ENCODE data around the gene PJA1. TPM values are rescaled to one million over a fixed set of nuclear protein-coding genes. Genes with fewer than 3 reads are reported as not detected.

The PJA1 gene
- total RNA-seq, 1 experiment from 2014 or later = 32.1 TPM

DNA sequence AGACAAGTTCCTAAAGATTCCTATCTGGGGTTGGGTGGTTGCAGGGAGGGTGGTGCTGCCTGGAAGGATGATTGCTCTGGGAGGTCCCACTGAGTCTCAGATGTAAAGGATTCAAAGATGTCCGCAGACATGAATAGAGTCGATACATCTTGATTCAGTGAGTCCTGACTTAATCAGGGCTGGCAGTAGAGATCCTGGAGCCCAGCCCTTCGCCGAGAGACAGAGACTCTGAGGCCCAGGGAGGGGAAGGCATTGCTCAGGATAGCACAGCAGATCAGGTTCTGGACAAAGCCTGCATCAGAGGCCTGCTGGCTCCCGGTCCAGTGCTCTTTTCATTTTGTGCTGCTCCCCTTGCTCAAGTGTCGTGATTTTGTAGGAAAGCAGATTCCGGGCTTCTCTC lies 21.7 kb downstream of the PJA1 start:
- DNase-seq (ENCODE audit: low spot score) = no peak

GRCh38 chrX:69142788-69143469 lies 22.3 kb downstream of the PJA1 start:
- no peak for DNase-seq (ENCODE audit: low spot score)

DNA sequence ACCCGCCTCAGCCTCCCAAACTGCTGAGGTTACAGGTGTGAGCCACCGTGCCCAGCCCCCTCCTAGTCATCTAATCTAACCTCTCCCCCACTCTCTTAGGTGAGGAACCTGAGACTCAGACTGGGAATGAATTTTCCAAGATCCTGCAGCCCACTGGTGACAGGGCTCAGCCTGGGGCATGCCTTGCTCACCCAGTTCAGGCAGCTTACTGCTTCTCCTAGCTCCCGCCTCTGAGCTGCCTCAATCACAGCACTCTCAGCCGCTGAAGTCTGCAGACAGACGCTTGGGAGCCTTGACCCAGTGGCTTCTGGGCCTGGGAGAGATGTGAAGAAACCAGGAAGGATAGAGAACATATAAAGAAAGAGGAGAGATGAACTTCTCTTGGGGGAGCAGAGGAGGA lies 24.4 kb downstream of the PJA1 start:
- no peak for DNase-seq (ENCODE audit: low spot score)

DNA sequence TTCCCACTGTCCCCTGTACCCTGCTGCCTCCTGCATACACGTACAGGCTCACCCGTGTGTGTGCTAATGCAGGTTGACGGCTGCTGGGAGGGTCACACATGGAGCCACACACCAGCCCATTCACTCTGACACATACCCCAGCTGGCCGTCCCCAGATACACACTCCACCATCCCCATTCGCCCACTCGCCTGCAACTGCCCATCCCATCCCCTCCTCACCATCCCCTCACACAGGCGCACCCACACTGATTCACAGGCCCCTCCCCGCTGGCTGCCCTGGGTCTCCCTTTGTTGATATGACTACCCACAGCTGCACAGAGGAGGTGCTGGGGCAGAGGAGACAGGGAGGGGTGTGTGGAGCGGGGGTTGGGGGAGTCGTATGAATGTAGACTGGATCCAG lies 25.7 kb downstream of the PJA1 start:
- DNase-seq (ENCODE audit: low spot score) = no peak

DNA sequence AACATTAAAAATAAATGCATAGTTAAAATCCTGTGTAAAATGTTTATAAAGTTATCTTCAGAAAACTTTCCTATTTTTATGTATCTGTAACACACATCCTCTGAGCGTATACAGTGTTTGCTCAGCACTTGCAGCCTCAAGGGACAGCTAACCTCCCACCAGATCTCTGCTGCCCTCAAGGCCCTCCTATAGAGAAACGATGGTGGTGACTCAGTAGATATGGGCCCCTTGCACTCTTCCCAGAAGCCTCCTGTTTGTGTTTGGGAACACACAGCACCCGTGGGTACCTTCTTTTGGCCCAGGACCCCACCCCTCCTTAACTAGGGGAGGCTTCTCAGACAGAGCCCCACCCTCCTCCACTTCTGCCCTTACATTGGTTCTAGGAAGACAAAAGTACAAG lies 26.7 kb downstream of the PJA1 start:
- no peak for DNase-seq (ENCODE audit: low spot score)

DNA sequence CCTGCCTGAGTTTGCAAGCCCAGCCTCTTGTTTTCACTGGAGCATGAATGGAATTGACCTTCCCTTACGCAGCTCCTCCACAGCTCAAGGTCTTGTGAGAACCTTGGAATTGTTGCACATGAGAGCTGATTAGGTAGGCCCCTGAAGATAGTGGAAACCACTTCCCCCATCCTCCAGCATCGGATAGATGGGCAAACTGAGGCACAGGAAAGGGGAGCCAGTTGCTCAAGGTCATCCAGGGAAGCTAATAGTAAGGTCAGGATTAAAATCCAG lies 27.2 kb downstream of the PJA1 start:
- DNase-seq (ENCODE audit: low spot score) = no peak

DNA sequence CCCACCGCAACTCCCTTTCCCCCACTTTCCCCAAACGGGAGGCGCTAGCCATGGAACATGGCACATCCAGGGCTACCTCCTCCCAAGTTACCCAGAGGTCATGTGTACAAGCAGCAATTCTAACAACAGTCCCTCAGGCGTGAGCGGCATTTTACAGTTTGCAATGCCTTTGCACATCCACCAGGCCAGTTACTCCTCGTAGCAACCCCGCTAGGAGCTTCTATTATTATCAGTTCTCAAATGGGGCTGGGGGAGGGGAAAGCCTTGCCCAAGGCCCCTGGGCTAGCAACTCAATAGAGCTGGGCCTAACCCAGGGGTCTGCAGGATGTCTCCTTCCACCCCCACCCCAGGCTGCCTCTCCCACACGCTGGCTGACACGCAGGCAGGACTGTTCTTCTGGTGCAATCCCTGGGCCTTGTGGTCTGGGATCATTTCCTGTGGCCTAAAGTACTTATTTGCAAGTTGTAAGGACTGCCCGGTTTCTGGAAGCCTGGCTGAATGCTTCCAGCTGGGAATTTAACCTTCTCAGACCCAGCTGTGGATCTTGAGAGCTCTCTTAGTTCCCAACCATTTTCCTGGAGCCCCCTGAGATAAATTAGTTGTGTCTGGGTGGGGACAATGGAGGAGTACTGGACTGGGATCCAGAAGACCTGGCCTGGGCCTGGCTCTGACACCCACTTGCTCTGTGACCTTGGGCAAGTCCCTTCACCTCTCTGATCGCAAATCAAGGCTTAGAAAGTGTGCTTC lies 27.7 kb downstream of the PJA1 start:
- DNase-seq (ENCODE audit: low spot score) = no peak

- DNase-seq (ENCODE audit: low spot score) = no peak
Observed at GRCh38 chrX:69136546-69137331, 28.5 kb downstream of the PJA1 start.

DNA sequence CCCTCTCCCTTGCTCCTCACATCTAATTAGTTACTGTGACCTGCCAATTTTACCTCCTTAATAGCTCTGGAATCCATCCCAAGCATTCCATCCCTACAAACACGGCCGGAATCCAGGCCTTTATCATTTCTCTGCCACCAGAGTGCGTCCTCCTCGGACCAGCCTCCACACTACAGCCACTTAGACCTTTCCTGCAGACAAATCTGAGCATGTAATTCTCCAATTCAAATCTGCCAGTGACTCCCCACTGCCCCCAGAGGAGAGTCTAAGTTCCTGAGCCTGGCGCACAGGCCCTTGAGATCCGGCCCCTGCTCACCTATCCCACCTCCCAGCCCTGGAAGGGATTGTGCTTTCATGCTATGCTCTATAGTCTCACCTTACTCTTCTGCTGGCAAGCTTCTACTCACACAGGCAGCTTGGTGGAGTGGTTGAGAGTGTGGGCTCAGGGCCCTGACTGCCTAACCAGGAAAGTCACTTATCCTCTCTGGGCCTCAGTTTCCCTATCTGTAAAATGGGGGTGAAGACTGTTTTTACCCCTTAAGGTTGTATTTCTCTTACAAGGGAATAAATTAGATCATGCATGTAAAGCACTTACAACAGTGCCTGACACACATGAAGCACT lies 31.2 kb downstream of the PJA1 start:
- peak; percentile 57 for DNase-seq (ENCODE audit: low spot score)

- no peak for DNase-seq (ENCODE audit: low spot score)
Observed at GRCh38 chrX:69131886-69132285, 33.4 kb downstream of the PJA1 start.

DNA sequence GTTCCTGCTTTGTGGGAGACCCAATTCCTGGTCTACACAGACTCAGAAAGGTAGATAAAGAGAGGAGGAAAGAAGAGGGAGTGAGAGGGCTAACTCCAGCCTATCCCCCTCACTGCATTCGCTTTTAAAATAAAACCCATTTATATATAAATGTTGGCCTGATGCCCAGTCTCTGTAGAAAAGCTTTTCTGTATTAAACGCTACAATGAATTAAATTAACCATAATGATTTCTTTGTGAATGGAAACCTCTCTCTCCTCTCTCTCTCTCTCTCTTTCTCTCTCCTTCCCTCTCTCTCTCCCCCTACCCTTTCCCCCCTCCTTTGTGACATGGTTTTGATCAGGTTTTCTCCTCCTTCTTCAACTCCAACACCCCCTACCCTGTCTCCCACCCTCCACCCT lies 34.8 kb downstream of the PJA1 start:
- no peak for DNase-seq (ENCODE audit: low spot score)

- no peak for DNase-seq (ENCODE audit: low spot score)
Observed at GRCh38 chrX:69128588-69128987, 36.7 kb downstream of the PJA1 start.

DNA sequence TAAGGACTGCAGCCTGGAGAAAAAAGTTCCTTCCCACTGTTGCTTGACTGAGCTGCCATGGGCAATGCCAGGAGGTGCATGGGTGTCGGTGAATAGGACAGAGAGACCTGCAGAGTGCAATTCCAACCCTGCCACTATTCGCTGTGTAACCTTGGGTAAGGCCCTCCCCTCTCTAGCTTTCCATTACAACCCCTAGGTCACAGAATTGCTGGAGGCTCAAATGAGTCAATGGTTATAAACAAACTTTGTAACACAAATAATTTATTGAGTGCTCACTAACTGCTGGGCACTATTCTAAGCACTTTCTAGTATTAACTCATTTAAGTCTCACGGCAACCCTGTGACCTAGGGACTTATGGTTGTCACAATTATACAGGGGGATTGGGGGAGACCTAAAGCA lies 37.8 kb downstream of the PJA1 start:
- no peak for DNase-seq (ENCODE audit: low spot score)

DNA sequence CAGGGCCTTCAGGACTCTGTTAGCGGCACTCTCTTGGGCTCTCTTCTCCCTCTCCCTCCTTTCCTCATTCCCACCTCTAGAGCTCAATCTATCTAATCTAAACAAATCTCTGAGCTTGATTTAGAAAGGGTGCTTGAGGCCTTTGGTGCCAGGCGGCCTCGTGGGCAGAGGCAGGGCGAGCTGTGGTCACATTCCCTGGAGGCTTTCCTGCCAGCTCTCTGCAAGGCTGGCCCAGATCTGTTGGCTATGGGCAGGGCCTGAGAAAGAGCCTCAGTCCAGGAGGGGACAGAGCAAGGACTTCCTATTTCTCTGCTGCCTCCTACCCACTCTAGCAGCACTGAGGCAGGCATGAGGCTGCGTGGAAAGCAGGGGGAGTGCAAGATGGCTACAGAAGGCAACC lies 38.6 kb downstream of the PJA1 start:
- DNase-seq (ENCODE audit: low spot score) = no peak

GRCh38 chrX:69125094-69125493 lies 40.2 kb downstream of the PJA1 start:
- DNase-seq (ENCODE audit: low spot score) = no peak

- DNase-seq (ENCODE audit: low spot score) = no peak
Observed at GRCh38 chrX:69124108-69124507, 41.1 kb downstream of the PJA1 start.

DNA sequence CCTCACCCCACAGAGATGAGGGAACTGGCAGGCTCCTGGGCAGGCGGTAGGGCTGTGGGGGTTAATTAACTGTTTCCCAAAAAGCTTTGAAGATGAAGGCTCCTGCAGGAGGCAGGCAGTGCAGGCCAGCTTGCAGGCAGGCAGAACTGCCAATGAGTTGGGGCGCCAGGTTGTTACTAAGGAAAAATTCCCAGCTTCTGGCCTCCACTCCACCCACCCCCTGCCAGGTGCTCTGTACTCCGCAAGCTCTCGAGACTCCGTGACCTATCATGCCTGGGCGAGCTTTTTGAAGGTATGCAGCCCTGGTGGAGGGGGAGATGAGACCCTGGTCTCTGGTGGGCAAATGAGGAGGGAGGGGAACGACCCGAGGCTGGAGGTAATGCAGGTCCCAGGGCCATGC lies 41.8 kb downstream of the PJA1 start:
- no peak for DNase-seq (ENCODE audit: low spot score)

DNA sequence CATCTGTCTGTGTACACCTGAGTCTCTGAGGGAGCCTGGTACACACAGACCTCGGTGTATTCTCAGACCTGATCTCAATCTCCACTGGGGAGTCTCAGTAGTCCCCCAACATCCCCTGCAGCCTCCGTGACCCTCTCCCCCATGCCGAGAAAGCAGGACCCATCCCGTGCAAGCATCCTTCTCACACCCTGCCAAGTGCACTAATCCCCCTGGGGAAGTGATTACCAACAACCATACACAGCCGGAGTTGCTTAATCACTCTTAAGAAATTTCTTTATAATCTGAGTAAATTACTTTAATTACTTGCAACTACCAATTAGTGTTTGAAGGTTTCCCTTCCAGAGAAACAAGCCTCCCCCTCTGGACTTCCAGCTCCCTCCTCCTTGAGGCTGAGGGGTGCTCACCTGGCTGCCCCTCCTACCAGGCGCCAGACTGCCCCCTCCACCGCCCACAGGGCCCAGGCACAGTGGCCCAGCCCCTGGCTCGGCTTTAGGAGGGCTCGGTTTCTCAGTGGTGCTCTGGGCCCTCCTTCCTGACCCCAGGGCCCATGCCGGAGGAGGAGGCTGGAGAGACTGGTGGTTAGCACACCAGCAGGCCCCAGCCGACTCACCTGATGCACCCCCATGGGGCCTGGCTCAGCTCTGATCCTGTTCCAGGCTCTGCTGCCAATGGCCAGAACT lies 43.8 kb downstream of the PJA1 start:
- DNase-seq (ENCODE audit: low spot score) = no peak

DNA sequence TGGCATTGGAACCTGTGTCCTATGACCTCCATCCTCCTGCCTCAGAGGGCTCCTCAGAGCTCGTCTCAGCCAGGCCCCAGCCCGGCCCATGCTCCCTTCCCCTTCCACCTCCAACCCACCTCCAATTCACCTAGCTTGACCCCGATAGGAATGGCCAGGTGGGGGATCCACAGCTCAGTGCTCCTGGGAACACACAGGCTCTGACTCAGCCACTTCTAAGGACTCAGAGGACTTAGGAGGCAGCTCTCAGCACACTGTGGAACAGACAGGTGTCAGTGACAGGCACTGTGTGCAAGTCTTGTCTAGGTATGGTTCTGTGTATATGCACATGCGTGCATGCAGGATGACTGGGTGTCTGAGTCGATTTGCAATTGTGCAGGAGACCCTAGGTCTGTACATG lies 44.8 kb downstream of the PJA1 start:
- no peak for DNase-seq (ENCODE audit: low spot score)

GRCh38 chrX:69119122-69119521 lies 46.1 kb downstream of the PJA1 start:
- DNase-seq (ENCODE audit: low spot score) = no peak

DNA sequence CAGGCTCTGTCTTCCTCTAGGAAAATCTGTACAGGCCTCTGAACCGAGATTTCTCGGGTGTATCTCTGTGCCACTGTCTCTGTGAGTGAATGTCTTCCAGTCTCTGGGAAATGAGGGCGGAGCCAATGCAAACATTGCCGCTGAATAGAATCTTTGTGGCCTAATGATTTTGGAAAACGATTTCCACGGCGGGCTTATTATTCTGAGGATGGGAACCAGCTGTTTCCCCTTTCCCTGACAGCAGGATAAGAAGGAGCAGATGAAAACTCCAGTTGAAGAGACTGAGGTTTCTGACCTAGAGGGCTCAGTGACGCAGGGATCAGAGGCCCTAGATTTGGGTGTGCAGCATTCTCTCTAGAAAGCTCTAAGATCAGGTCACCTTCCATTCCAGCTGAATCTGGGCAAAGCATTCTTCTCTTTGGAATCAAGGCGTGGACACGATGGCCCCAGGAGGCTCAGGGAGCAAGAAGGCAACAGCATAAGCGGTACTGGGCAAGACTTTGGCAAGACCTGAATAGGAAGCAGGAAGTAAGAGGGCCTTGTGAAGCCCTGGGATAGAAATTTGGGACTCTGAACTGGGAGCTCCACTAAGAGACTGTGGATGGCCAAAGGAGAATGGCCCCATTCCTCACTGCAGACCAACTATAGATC lies 47.3 kb downstream of the PJA1 start:
- DNase-seq (ENCODE audit: low spot score) = no peak

DNA sequence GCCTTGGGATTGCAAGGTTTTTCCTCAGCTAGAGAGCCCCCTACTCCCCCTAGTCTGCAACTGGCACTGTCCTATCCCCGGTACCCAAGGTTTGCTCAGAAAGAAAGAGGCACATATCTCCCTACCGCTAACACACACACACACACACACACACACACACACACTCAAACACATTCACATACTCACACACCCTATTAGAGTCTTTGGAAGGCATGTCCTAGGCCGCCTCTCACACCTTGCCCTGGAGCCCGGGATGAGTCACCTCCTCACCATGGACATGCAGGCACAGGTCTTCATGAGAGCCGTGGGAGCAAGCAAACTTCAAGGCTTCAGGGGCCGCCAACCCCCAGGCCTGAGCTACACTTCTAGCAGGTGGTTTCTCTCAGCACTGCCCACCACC lies 49.2 kb downstream of the PJA1 start:
- no peak for DNase-seq (ENCODE audit: low spot score)
